HG03469 (cell line): ENCODE results near the gene LCE1C.

Experiments
- ATAC-seq: cut with Tn5 transposase; IDR thresholded peaks from one replicate; pipeline ENCODE4 v1.9.1; 2021; ENCODE audit warnings: mild to moderate bottlenecking, moderate library complexity, moderate number of reproducible peaks; ENCODE audit not compliant: unreplicated experiment

Gene LCE1C

DNA sequence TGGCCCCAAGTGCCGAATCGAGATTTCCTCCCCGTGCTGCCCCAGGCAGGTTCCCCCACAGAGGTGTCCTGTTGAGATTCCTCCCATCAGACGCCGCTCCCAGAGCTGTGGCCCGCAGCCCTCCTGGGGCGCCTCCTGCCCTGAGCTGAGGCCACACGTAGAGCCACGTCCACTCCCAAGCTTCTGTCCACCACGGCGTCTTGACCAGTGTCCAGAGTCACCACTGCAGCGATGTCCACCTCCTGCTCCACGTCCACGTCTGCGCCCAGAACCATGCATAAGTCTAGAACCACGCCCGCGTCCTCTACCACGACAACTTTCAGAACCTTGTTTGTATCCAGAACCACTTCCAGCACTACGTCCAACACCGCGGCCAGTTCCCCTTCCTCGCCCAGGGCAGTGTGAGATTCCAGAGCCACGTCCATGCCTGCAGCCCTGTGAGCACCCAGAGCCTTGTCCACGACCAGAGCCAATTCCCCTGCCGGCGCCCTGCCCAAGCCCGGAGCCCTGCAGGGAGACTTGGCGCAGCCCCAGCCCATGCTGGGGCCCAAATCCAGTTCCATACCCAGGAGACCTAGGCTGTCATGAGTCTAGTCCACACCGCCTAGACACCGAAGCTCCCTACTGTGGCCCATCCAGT, 45.8 kb downstream of the LCE1C start:
- no peak for ATAC-seq

GRCh38 chr1:152759453-152760173, 46.8 kb downstream of the LCE1C start:
- no peak for ATAC-seq

- ATAC-seq: no peak
Measured at GRCh38 chr1:152758636-152759035, 47.8 kb downstream of the LCE1C start.

- no peak for ATAC-seq
Measured at GRCh38 chr1:152757747-152758146, 48.7 kb downstream of the LCE1C start, which contains the start of gene KPRP. TSS of gene KPRP (plus strand) at chr1:152758025. CDS start at chr1:152759589, 1,564 bp downstream.

DNA sequence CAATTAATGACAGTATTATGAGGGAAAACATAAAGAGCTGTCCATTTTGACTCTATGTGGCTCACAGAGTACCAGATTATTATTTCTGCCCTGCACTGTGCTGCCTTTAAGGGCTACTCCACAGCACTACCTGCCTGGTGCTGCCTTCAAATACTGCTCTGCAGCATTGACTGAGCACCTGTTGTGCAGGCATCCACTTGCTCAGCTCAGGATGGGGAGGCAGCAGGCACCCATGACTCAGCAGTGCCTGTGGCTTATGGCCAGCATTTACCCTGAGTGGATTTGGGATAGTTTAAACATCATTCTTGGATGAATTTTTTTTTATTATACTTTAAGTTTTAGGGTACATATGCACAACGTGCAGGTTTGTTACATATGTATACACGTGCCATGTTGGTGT, 49.6 kb downstream of the LCE1C start:
- ATAC-seq: no peak
